ENCODE measurements around the gene METTL24.
"Not testable (repeated sequence)": the region's sequence is repeated elsewhere in the genome, so short reads cannot be mapped to it uniquely, and the experiment has no call there.

METTL24 gene

GRCh38 chr6:110315207-110315868 is 42.8 kb downstream of the METTL24 start:
- DNase-seq (ENCODE audit: low spot score): no peak

- no peak for DNase-seq (ENCODE audit: low spot score)
These were observed 47.2 kb downstream of the METTL24 start for GRCh38 chr6:110310861-110311446.

- DNase-seq (ENCODE audit: low spot score): not testable (repeated sequence)
These were observed 48.7 kb downstream of the METTL24 start for GRCh38 chr6:110309432-110309831.

- DNase-seq (ENCODE audit: low spot score): no peak
These were observed 50.8 kb downstream of the METTL24 start for GRCh38 chr6:110307368-110307767.

- DNase-seq (ENCODE audit: low spot score): not testable (repeated sequence)
These were observed 52.3 kb downstream of the METTL24 start for GRCh38 chr6:110305832-110306231.

- DNase-seq (ENCODE audit: low spot score): not testable (repeated sequence)
These were observed 54.5 kb downstream of the METTL24 start for GRCh38 chr6:110303692-110304091.

DNA sequence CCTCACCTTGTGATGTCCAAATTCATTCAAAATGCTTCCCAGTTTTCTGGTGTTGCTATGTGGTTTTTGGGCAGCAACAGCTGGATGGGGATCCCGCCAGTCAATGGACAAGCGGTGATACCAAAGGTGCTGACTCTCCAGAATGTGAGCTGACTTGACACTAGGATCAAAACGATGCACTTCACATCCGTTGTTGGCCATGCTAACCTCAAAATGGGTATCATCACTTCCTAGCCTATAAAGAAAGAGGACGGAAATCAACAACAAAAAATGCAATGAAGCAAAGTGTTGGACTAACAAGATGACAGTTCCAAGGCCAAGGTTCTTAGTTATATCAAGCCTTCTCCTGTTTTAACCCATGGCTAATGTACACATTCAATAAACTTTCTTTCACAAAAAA is 59.2 kb downstream of the METTL24 start:
- DNase-seq (ENCODE audit: low spot score): no peak

- DNase-seq (ENCODE audit: low spot score): no peak
These were observed 59.7 kb downstream of the METTL24 start for GRCh38 chr6:110298411-110298810.

- no peak for DNase-seq (ENCODE audit: low spot score)
These were observed 61.7 kb downstream of the METTL24 start for GRCh38 chr6:110296241-110297025.

- DNase-seq (ENCODE audit: low spot score): no peak
These were observed 62.5 kb downstream of the METTL24 start for GRCh38 chr6:110295451-110296165.

- DNase-seq (ENCODE audit: low spot score): peak; percentile 24
These were observed 70.4 kb downstream of the METTL24 start for GRCh38 chr6:110287462-110288341.

DNA sequence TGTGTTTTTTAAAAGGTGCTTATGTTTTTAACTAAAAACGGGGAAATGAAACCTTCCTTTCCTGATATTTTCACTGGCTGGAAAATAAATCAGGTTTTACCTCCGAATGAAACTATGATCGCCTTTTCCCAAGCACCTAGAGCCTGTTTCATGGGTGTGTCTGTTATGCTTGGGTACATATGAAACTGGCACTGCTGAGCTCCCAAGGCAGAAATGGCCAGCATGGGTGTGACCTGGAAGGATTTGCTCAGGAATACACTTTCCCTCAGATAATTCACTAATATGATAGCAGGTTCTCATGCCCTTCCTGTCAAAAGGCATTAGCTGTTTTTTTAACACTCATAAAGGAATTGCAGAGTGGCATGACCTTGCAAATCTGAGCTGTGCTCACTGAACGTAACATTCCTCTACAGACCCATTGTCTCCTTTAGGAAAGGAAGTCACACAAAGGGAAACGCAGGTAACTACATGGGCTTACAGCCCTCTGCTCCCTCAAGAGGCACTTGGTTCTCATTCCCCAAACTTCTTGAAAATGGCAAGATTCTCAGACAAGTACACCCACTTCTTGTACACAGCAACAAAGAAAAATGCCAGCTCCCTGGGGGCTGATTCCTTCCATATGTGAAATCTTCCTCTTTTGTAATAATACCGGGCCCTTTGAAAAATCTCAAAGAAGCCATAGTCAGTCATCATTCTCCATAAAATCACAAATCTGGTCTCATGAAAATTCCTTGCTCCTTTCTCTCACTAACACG is 72.7 kb downstream of the METTL24 start:
- peak; percentile 37 for DNase-seq (ENCODE audit: low spot score)

GRCh38 chr6:110284855-110285254 is 73.3 kb downstream of the METTL24 start:
- no peak for DNase-seq (ENCODE audit: low spot score)

GRCh38 chr6:110283657-110284056 is 74.5 kb downstream of the METTL24 start:
- no peak for DNase-seq (ENCODE audit: low spot score)

- DNase-seq (ENCODE audit: low spot score): no peak
These were observed 75.7 kb downstream of the METTL24 start for GRCh38 chr6:110282412-110282811.

DNA sequence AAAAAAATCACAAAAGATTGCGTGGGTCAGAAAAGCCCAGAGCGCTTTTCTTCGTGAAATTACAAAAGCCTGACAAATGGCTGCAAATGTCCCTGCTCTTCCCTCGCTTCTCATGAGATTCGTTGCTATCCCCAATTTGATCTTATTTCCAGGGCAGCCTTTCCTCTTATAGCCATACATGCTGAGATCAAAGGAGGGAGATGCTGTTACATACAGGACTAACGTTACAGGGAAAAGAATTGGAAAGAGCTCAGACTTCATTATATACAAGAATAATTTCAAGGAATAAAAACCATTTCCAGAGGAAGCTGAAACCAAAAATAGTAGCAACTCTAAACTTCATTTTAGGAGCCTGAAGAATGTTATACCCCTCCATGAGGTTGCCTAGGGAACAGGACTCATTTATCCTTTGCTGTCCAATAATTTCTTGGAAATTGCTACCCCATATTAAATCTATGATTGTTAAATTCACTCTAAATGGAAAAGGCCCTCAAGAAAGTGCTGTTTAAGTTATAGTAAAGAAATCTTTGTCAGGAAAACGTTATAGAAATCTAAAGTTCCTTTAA is 81.0 kb downstream of the METTL24 start:
- no peak for DNase-seq (ENCODE audit: low spot score)

DNA sequence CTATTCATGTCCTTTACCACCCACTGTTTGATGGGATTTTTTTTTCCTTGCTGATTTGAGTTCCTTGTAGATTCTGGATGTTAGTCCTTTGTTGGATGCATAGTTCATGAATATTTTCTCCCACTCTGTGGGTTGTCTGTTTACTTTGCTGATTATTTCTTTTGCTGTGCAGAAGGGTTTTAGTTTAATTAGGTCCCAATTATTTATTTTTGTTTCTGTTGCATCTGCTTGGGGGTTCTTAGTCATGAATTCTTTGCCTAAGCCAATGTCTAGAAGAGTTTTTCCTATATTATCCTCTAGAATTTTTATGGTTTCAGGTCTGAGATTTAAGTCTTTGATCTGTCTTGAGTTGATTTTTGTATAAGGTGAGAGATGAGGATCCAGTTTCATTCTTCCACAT is 85.4 kb downstream of the METTL24 start:
- not testable (repeated sequence) for DNase-seq (ENCODE audit: low spot score)

DNA sequence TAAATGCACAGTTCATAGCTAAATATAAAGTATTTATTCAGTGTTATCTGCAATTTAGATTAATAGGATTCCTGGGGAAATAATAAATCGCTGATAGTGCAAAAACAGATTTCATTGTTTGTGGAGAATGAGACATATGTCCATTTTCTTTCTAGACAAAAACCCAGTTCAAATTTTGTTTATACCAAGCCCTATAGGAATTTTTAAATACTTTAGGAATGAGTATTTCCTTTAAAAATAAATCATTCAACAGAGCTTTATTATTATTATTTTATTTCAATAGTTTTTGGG is 86.5 kb downstream of the METTL24 start:
- no peak for DNase-seq (ENCODE audit: low spot score)

- DNase-seq (ENCODE audit: low spot score): no peak
These were observed 88.0 kb downstream of the METTL24 start for GRCh38 chr6:110270165-110270564.

- DNase-seq (ENCODE audit: low spot score): no peak
These were observed 88.5 kb downstream of the METTL24 start for GRCh38 chr6:110269623-110270022.

DNA sequence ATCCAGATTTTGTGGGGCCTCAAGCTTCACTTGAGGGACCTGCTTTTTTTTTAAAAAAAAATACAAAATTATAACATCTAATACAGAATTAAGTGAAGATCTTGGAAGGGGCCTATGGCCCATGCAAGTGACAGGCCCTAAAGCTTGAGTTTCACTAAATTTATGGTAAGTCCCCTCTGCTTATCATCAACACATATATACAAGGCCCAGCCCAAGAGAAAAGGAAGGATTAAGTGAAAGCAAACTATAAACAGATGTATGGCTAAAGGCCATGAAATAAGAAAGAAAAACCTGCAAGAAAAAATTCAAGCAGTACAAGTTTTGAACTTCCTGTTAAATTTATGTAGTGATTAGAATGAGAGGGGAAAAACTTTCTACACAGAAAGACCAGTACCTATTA is 91.2 kb downstream of the METTL24 start:
- DNase-seq (ENCODE audit: low spot score): no peak
